ENCODE results near the gene EPHB1. TPM values are rescaled to one million over a fixed set of nuclear protein-coding genes. Genes with fewer than 3 reads are reported as not detected.

EPHB1 gene
- total and polyA plus RNA-seq, 2 of the 13 experiments (the other 11 are each of a cell fraction or from before 2014, with no cell fraction given): 0.07 to 0.21 TPM

DNA sequence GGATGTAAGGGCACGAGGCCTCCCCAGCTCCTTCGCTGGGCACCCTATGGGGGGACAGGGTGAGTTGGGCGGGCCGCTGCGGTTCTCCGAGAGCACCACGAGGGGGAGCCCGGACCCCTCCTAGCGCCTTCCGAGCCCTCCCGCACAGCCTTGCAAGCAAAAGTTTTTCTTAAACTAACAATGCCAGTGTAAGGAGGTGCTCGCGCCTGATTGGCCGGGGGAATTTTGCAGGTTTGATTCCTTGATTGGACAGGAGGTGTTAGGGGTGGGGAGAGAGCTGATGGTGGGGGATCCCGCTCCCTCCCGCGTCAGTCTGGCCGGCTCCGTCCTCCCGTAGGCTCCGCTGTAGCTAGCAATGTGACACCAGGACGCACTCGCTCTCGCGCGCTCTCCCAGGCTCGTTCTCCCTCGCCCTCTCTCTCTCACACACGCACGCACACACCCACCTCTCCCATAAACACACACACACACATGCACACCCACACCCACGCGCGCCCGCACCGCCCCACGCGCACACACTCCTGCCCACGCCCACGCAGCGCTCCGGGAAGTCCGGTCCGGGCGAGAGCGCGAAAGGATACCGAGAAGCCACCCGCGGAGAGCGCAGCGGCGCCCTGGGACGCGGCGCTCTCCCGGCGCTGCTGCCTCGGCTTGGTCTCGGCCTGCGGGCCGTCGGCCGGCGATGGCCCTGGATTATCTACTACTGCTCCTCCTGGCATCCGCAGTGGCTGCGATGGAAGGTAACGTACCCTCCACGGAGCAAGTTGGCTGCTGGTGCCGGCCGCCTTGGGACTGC, at the start of gene EPHB1 (continued):
- TF ChIP-seq, protein P1, sequence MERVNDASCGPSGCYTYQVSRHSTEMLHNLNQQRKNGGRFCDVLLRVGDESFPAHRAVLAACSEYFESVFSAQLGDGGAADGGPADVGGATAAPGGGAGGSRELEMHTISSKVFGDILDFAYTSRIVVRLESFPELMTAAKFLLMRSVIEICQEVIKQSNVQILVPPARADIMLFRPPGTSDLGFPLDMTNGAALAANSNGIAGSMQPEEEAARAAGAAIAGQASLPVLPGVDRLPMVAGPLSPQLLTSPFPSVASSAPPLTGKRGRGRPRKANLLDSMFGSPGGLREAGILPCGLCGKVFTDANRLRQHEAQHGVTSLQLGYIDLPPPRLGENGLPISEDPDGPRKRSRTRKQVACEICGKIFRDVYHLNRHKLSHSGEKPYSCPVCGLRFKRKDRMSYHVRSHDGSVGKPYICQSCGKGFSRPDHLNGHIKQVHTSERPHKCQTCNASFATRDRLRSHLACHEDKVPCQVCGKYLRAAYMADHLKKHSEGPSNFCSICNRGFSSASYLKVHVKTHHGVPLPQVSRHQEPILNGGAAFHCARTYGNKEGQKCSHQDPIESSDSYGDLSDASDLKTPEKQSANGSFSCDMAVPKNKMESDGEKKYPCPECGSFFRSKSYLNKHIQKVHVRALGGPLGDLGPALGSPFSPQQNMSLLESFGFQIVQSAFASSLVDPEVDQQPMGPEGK (CRISPR knock-in tag; IDR thresholded peaks at IDR 0.05): 0 out of 2 replicates have a peak, but pooled peaks have one; percentile 16
- TF ChIP-seq, protein P2, sequence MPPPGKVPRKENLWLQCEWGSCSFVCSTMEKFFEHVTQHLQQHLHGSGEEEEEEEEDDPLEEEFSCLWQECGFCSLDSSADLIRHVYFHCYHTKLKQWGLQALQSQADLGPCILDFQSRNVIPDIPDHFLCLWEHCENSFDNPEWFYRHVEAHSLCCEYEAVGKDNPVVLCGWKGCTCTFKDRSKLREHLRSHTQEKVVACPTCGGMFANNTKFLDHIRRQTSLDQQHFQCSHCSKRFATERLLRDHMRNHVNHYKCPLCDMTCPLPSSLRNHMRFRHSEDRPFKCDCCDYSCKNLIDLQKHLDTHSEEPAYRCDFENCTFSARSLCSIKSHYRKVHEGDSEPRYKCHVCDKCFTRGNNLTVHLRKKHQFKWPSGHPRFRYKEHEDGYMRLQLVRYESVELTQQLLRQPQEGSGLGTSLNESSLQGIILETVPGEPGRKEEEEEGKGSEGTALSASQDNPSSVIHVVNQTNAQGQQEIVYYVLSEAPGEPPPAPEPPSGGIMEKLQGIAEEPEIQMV (CRISPR knock-in tag; IDR thresholded peaks at IDR 0.05; ENCODE audit: low read depth): no peak
- TF ChIP-seq MTA3 (CRISPR knock-in tag; IDR thresholded peaks at IDR 0.05) (no peak), KLF16 (CRISPR knock-in tag; IDR thresholded peaks at IDR 0.05) (0 out of 4 replicates have a peak, but pooled peaks of 1 of the 2 experiments have one; percentile 18), ZNF24 (IDR thresholded peaks at IDR 0.05) (no peak), CBX1 (IDR thresholded peaks at IDR 0.05; ENCODE audit: low read depth) (no peak), SMC3 (IDR thresholded peaks at IDR 0.05; ENCODE audit: low read length) (peak; percentile 53; the same call in 1 of the 2 replicates), XRCC5 (optimal IDR thresholded peaks at IDR 0.05; ENCODE audit: low read length) (peak; percentile 15), NCOA2 (CRISPR knock-in tag; IDR thresholded peaks at IDR 0.05) (no peak), ZSCAN20 (CRISPR knock-in tag; IDR thresholded peaks at IDR 0.05; ENCODE audit: borderline replicate concordance) (no peak)
- TF ChIP-seq, protein P3, sequence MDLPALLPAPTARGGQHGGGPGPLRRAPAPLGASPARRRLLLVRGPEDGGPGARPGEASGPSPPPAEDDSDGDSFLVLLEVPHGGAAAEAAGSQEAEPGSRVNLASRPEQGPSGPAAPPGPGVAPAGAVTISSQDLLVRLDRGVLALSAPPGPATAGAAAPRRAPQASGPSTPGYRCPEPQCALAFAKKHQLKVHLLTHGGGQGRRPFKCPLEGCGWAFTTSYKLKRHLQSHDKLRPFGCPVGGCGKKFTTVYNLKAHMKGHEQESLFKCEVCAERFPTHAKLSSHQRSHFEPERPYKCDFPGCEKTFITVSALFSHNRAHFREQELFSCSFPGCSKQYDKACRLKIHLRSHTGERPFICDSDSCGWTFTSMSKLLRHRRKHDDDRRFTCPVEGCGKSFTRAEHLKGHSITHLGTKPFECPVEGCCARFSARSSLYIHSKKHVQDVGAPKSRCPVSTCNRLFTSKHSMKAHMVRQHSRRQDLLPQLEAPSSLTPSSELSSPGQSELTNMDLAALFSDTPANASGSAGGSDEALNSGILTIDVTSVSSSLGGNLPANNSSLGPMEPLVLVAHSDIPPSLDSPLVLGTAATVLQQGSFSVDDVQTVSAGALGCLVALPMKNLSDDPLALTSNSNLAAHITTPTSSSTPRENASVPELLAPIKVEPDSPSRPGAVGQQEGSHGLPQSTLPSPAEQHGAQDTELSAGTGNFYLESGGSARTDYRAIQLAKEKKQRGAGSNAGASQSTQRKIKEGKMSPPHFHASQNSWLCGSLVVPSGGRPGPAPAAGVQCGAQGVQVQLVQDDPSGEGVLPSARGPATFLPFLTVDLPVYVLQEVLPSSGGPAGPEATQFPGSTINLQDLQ (CRISPR knock-in tag; IDR thresholded peaks at IDR 0.05): no peak
- TF ChIP-seq, protein P4, sequence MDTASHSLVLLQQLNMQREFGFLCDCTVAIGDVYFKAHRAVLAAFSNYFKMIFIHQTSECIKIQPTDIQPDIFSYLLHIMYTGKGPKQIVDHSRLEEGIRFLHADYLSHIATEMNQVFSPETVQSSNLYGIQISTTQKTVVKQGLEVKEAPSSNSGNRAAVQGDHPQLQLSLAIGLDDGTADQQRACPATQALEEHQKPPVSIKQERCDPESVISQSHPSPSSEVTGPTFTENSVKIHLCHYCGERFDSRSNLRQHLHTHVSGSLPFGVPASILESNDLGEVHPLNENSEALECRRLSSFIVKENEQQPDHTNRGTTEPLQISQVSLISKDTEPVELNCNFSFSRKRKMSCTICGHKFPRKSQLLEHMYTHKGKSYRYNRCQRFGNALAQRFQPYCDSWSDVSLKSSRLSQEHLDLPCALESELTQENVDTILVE (CRISPR knock-in tag; IDR thresholded peaks at IDR 0.05): no peak
- TF ChIP-seq, protein P5, sequence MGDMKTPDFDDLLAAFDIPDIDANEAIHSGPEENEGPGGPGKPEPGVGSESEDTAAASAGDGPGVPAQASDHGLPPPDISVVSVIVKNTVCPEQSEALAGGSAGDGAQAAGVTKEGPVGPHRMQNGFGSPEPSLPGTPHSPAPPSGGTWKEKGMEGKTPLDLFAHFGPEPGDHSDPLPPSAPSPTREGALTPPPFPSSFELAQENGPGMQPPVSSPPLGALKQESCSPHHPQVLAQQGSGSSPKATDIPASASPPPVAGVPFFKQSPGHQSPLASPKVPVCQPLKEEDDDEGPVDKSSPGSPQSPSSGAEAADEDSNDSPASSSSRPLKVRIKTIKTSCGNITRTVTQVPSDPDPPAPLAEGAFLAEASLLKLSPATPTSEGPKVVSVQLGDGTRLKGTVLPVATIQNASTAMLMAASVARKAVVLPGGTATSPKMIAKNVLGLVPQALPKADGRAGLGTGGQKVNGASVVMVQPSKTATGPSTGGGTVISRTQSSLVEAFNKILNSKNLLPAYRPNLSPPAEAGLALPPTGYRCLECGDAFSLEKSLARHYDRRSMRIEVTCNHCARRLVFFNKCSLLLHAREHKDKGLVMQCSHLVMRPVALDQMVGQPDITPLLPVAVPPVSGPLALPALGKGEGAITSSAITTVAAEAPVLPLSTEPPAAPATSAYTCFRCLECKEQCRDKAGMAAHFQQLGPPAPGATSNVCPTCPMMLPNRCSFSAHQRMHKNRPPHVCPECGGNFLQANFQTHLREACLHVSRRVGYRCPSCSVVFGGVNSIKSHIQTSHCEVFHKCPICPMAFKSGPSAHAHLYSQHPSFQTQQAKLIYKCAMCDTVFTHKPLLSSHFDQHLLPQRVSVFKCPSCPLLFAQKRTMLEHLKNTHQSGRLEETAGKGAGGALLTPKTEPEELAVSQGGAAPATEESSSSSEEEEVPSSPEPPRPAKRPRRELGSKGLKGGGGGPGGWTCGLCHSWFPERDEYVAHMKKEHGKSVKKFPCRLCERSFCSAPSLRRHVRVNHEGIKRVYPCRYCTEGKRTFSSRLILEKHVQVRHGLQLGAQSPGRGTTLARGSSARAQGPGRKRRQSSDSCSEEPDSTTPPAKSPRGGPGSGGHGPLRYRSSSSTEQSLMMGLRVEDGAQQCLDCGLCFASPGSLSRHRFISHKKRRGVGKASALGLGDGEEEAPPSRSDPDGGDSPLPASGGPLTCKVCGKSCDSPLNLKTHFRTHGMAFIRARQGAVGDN (CRISPR knock-in tag; IDR thresholded peaks at IDR 0.05): peak; percentile 29; the same call in 1 of the 2 replicates
- TF ChIP-seq, protein P6, sequence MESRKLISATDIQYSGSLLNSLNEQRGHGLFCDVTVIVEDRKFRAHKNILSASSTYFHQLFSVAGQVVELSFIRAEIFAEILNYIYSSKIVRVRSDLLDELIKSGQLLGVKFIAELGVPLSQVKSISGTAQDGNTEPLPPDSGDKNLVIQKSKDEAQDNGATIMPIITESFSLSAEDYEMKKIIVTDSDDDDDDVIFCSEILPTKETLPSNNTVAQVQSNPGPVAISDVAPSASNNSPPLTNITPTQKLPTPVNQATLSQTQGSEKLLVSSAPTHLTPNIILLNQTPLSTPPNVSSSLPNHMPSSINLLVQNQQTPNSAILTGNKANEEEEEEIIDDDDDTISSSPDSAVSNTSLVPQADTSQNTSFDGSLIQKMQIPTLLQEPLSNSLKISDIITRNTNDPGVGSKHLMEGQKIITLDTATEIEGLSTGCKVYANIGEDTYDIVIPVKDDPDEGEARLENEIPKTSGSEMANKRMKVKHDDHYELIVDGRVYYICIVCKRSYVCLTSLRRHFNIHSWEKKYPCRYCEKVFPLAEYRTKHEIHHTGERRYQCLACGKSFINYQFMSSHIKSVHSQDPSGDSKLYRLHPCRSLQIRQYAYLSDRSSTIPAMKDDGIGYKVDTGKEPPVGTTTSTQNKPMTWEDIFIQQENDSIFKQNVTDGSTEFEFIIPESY (CRISPR knock-in tag; IDR thresholded peaks at IDR 0.05): no peak
